Stomach (tissue), 9 donors: ENCODE data around the gene UQCRFS1. TPM values are rescaled to one million over a fixed set of nuclear protein-coding genes. Genes with fewer than 3 reads are reported as not detected.
"Not testable (repeated sequence)": the region's sequence is repeated elsewhere in the genome, so short reads cannot be mapped to it uniquely, and the experiment has no call there.

Experiments
- DNase-seq, 2 donors: peaks; one replicate each; pipeline versions ENCODE4 v3.0.0 to v3.0.0-alpha.2; 2013 to 2019
- H3K27ac ChIP-seq, 5 donors: fragments of 200-600 bp in 4 of 5; sonication (generic) in 4 of 5; one replicate each; pipeline ENCODE4 v1.5.1; 2013 to 2019; ENCODE audit warnings: mild to moderate bottlenecking in 1 of 5, moderate library complexity in 1 of 5
- H3K27me3 ChIP-seq, 3 donors: fragments of 200-600 bp; sonication (generic); one replicate each; pipeline ENCODE4 v1.5.1; 2017 to 2019; ENCODE audit warnings: mixed run types in 1 of 3
- H3K36me3 ChIP-seq, 4 donors: fragments of 200-600 bp; sonication (generic); 1 replicate in 3 of 4; 2 replicates in 1 of 4; pipeline ENCODE4 v1.5.1; 2016 to 2019
- H3K4me1 ChIP-seq, 4 donors: fragments of 200-600 bp; sonication (generic); one replicate each; pipeline ENCODE4 v1.5.1; 2016 to 2019
- H3K4me3 ChIP-seq, 4 donors: fragments of 200-600 bp; sonication (generic) in 3 of 4; one replicate each; pipeline ENCODE4 v1.5.1; 2016 to 2019; ENCODE audit warnings: mild to moderate bottlenecking in 1 of 4
- H3K9me3 ChIP-seq, 4 donors: fragments of 200-600 bp; sonication (generic); one replicate each; pipeline ENCODE4 v1.5.1; 2016 to 2019
- CTCF ChIP-seq, 7 experiments: fragments of 450-650 bp in 4 of 7; fragments of 200-600 bp in 3 of 7; sonication (generic) in 3 of 7; IDR thresholded peaks; one replicate each; pipeline ENCODE4 v1.5.1; 2016 to 2019; ENCODE audit warnings: antibody characterized with exemption in 7 of 7, control low read depth in 2 of 7, mild to moderate bottlenecking in 1 of 7
- EP300 ChIP-seq: sonication (generic); formaldehyde crosslinking; IDR thresholded peaks from one replicate; pipeline ENCODE4 v1.6.1; 2017; ENCODE audit warnings: antibody characterized with exemption
- POLR2A ChIP-seq, 4 donors: fragments of 450-650 bp; IDR thresholded peaks; one replicate each; pipeline ENCODE4 v1.6.1; 2016; ENCODE audit warnings: antibody characterized with exemption in 4 of 4, control low read depth in 2 of 4, mild to moderate bottlenecking in 1 of 4, moderate library complexity in 1 of 4
- POLR2AphosphoS5 ChIP-seq, 3 donors: sonication (generic); formaldehyde crosslinking; IDR thresholded peaks; one replicate each; pipeline ENCODE4 v1.6.1; 2016; ENCODE audit warnings: antibody characterized with exemption in 3 of 3
- WGBS, 5 donors: extraction: QIAGEN DNeasy Blood & Tissue Kit in 3 of 5; methylation state at CpG; one replicate each; pipeline versions ENCODE4 v1.1.5 to v1.1.7; 2013 to 2018; 5-methylcytosine and 5-hydroxymethylcytosine counted together
- intact Hi-C: fragments of 100-400 bp; cut with DNase I; formaldehyde crosslinking; loops from one replicate; pipeline ENCODE4 v1.15.1; 2023; ENCODE audit warnings: low total_unique reads
- polyA plus RNA-seq, 3 donors: library from polyadenylated mRNA; stranded (reverse); fragments of 200-250 nt; gene quantifications; one replicate each; pipeline ENCODE4 v1.2.3, GENCODE V29; 2013
- total RNA-seq, 5 donors: library from RNA; depleted of rRNA; stranded (reverse); fragments of >200 nt; gene quantifications; one replicate each; pipeline versions ENCODE4 v1.1.0 to v1.2.3, GENCODE V29; 2014 to 2016
- donor health status: healthy with polysubstance abuse.
- donor health status: Bipolar disorder and iron deficiency.
- donor health status: healthy.

UQCRFS1 gene
- total and polyA plus RNA-seq, 8 donors: 17.0 to 84.9 (median 40.6) TPM

- no peak for DNase-seq
- no peak overlapping the region for H3K27ac ChIP-seq
- 24 to 66% (median 59%) methylated on average over 2 to 5 of the region's 5 CpGs for WGBS, 5 donors
- H3K4me1 ChIP-seq: no peaks in the 10 kb centered on the region
- peaks cover 0 to 22% (median 19%) of the 10 kb centered on the region in 4 donors for H3K9me3 ChIP-seq
- TF ChIP-seq CTCF (IDR thresholded peaks at IDR 0.05) (no peak), POLR2A (IDR thresholded peaks at IDR 0.05) (no peak), EP300 (no peak), POLR2AphosphoS5 (IDR thresholded peaks at IDR 0.05) (no peak)
- intact Hi-C loops: no loop called here
- no peaks in the 10 kb centered on the region for H3K36me3 ChIP-seq
- H3K4me3 ChIP-seq: no peak overlapping the region
- peaks cover 0 to 5% (median 0%) of the 10 kb centered on the region in 3 donors for H3K27me3 ChIP-seq
These were observed 20.6 kb upstream of the UQCRFS1 start for GRCh38 chr19:29233591-29233990.

GRCh38 chr19:29232315-29232852 is 19.4 kb upstream of the UQCRFS1 start:
- H3K36me3 ChIP-seq: no peaks in the 10 kb centered on the region
- DNase-seq: no peak
- TF ChIP-seq POLR2AphosphoS5 (IDR thresholded peaks at IDR 0.05): no peak
- no peak for TF ChIP-seq EP300
- no peak for TF ChIP-seq POLR2A (IDR thresholded peaks at IDR 0.05)
- H3K4me3 ChIP-seq: no peak overlapping the region
- intact Hi-C loops: no loop called here
- H3K27me3 ChIP-seq: peaks cover 0 to 5% (median 0%) of the 10 kb centered on the region in 3 donors
- H3K9me3 ChIP-seq: peaks cover 0 to 22% (median 19%) of the 10 kb centered on the region in 4 donors
- H3K4me1 ChIP-seq: no peaks in the 10 kb centered on the region
- no peak overlapping the region for H3K27ac ChIP-seq
- 71 to 86% (median 80%) methylated on average over 3 of the region's 3 CpGs for WGBS, 5 donors

GRCh38 chr19:29231306-29231705 is 18.4 kb upstream of the UQCRFS1 start:
- DNase-seq, intact Hi-C loops, H3K36me3 ChIP-seq, H3K4me3 ChIP-seq, H3K27ac ChIP-seq, H3K27me3 ChIP-seq, H3K4me1 ChIP-seq: not testable (repeated sequence)
- 78 to 95% (median 92%) methylated on average over 3 to 6 of the region's 6 CpGs for WGBS, 5 donors
- H3K9me3 ChIP-seq: peaks cover 0 to 15% (median 14%) of the 10 kb centered on the region in 4 donors

GRCh38 chr19:29217616-29218015 is 4.7 kb upstream of the UQCRFS1 start:
- no peak overlapping the region for H3K27ac ChIP-seq
- 69 to 79% (median 71%) methylated on average over 7 of the region's 7 CpGs for WGBS, 5 donors

GRCh38 chr19:29216021-29216420 is 3.1 kb upstream of the UQCRFS1 start:
- TF ChIP-seq CTCF (IDR thresholded peaks at IDR 0.05) (no peak), EP300 (no peak), POLR2AphosphoS5 (IDR thresholded peaks at IDR 0.05) (no peak), POLR2A (IDR thresholded peaks at IDR 0.05) (no peak)
- intact Hi-C loops: no loop called here

More at GRCh38 chr19:29217616-29218015, 4.7 kb upstream of the UQCRFS1 start:
- no peaks in the 10 kb centered on the region for H3K9me3 ChIP-seq
- peaks cover 0 to 4% (median 0%) of the 10 kb centered on the region in 4 donors for H3K4me1 ChIP-seq
- peaks cover 0 to 40% (median 5%) of the 10 kb centered on the region in 3 donors for H3K27me3 ChIP-seq
- no peaks in the 10 kb centered on the region for H3K36me3 ChIP-seq
- no peak overlapping the region for H3K4me3 ChIP-seq
- DNase-seq: no peak
- TF ChIP-seq EP300 (no peak), POLR2A (IDR thresholded peaks at IDR 0.05) (no peak), POLR2AphosphoS5 (IDR thresholded peaks at IDR 0.05) (no peak), CTCF (IDR thresholded peaks at IDR 0.05) (no peak)
- intact Hi-C loops: no loop called here

More at GRCh38 chr19:29216021-29216420, 3.1 kb upstream of the UQCRFS1 start:
- Histone ChIP-seq H3K27ac (no peak overlapping the region), H3K36me3 (no peaks in the 10 kb centered on the region), H3K27me3 (peaks cover 0 to 24% (median 5%) of the 10 kb centered on the region in 3 donors), H3K9me3 (no peaks in the 10 kb centered on the region), H3K4me1 (peaks cover 5 to 14% (median 11%) of the 10 kb centered on the region in 4 donors), H3K4me3 (no peak overlapping the region)
- no peak for DNase-seq
- 52 to 61% (median 56%) methylated on average over 4 of the region's 4 CpGs for WGBS, 5 donors
